GM08714 (cell line): ENCODE results near the gene ULBP1.
"Not testable (repeated sequence)": the region's sequence is repeated elsewhere in the genome, so short reads cannot be mapped to it uniquely, and the experiment has no call there.

ENCODE experiments used
- H3K4me3 ChIP-seq: fragments of 200-500 bp; sonication (Bioruptor generic); 2 replicates; pipeline ENCODE4 v1.5.1; 2014; ENCODE audit warnings: mild to moderate bottlenecking, low read length, inconsistent platforms
- ZNF274 ChIP-seq: IDR thresholded peaks from 2 replicates; pipeline ENCODE4 v1.6.1; 2012; ENCODE audit warnings: mild to moderate bottlenecking, low read depth, low read length

ULBP1 gene

DNA sequence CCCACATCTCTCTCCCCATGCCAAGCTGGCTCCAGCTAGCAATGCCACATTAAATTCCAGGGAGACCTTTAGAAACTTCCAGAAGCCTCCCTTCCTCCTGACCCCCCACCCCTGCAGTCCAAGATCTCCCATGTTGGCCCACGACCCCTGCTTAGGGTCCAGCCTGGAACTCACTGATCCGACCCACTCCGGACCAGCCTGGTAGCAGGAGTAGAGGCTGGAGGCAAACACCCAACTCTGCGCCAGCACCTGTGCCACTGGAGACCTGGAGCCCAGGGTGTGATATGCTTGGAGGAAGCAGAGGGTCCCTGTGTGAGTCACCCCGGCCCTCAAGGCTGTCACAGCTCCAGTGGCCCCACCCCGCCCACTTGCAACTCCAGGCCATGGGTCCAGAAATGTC is 3.3 kb upstream of the ULBP1 start:
- TF ChIP-seq ZNF274, result no peak
- no peak overlapping the region for H3K4me3 ChIP-seq

DNA sequence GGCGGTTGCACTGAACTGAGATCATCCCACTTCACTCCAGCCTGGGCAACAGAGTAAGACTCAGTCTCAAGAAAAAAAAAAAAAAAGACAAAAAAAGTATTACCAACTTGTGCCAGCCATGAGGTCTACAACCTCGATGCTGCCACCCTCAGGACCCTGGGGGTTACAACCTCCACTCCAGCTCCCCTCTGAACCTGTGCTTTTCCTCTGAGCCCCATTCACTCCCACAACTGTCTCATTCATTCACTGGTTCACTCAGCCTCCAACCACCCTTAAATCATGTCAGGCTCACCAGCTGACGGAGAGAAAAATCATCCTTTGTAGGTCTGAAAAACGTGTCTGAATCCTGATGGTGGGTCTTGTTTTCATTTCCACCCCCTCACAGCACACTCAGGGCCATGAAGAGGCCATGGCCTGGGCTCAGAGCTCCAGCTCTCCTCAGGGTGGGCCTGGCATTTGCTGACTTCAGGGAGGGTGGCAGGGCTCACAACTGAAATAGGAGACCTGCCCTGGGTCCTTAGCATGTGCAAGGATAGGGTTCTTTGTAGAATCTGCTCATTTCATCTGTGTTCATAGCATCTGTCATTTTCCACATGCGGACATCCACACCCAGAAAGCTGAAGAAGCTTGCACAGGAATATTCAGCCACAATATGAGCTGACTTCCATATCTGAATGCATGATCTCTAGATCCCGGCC is 1.9 kb upstream of the ULBP1 start:
- no peak overlapping the region for H3K4me3 ChIP-seq
- no peak for TF ChIP-seq ZNF274

DNA sequence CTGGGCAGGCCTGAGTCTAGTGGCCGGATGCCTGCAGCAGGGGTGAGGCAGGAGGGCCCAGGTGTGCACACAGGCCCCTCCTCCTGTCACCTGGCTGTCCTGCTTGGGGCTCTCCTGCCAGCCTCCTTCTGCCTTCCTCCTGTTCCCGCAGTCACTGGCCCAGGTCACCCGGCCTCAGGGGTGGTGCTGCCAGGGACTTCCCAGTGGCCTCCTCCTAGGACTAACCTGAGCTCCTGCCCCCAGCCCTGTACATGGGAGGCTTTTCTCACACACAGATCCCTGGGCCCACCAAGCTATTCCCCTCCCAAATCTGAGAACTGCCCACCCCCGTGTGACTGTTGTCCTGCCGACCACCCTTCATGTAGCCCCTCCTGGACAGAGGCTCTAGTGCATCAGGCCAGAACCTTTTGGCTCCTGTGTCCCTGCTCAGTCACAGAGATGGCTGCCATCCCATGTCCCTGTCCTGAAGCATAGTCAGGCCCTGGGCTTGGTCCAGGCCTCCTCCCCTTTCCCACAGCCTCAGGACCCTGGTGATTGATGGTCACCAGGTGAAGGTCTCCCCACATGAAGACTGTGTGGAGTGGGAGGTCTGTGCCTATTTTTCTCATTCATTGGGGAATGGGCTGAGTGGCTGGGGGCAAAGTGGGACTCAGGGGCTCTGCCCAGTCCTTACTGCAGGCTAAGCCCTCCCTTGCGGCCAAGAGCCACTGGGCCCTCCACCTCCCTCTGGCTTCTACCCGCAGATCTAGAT is 1.1 kb upstream of the ULBP1 start:
- TF ChIP-seq ZNF274, result no peak
- H3K4me3 ChIP-seq, result no peak overlapping the region

- H3K4me3 ChIP-seq, result no peak overlapping the region
- no peak for TF ChIP-seq ZNF274
These were observed 606 bp upstream of the ULBP1 start for GRCh38 chr6:149963212-149963461.

GRCh38 chr6:149964308-149965193 is 808 bp downstream of the ULBP1 start:
- no peak overlapping the region for H3K4me3 ChIP-seq
- TF ChIP-seq ZNF274, result no peak

GRCh38 chr6:149965194-149966020 is 1.7 kb downstream of the ULBP1 start:
- no peak overlapping the region for H3K4me3 ChIP-seq
- TF ChIP-seq ZNF274, result no peak

- not testable (repeated sequence) for H3K4me3 ChIP-seq
These were observed 2.6 kb downstream of the ULBP1 start for GRCh38 chr6:149966319-149966718.

DNA sequence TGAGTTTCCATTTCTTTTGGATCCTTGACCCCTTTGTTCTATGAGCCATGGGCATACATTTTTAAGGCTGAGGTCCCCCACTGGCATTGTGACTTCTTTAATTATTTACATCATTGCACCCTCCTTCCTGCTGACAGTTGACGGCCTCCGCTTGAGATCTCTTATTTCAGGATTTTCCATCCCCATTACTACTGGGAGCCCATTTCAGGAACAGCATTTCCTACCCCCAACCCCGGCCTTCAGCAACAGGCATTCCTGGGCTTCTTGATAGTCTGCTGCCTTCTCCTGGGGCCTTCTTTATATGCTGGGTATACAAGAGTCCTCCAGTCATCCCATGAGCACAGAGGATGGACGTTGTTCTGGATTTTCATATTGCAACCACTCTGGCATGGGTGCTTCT is 3.8 kb downstream of the ULBP1 start:
- TF ChIP-seq ZNF274, result no peak
- H3K4me3 ChIP-seq, result no peak overlapping the region

- not testable (repeated sequence) for H3K4me3 ChIP-seq
These were observed 4.3 kb downstream of the ULBP1 start for GRCh38 chr6:149967999-149968398.

GRCh38 chr6:149968909-149969308 is 5.2 kb downstream of the ULBP1 start:
- H3K4me3 ChIP-seq, result not testable (repeated sequence)

- no peak for TF ChIP-seq ZNF274
- H3K4me3 ChIP-seq, result no peak overlapping the region
These were observed 5.9 kb downstream of the ULBP1 start for GRCh38 chr6:149969635-149970034.

DNA sequence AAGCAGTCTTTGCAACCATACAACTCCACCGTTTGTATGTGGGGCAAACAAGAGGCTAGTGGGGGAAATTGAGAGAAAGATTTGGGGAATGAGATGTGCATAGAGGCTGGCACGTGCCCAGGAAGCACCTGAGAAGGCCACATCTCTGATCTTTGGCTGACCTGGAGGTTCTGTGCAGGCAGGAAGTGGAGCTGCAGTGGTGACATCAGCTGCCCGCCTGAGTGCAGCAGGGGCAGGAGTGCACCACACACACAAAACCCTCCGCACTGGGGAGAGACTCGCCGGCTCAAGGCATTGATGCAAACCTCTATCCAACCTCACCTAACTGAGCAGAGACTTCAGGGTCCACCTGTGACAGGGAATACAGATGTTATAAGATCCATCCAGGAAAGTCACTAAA is 10.7 kb downstream of the ULBP1 start:
- not testable (repeated sequence) for H3K4me3 ChIP-seq

DNA sequence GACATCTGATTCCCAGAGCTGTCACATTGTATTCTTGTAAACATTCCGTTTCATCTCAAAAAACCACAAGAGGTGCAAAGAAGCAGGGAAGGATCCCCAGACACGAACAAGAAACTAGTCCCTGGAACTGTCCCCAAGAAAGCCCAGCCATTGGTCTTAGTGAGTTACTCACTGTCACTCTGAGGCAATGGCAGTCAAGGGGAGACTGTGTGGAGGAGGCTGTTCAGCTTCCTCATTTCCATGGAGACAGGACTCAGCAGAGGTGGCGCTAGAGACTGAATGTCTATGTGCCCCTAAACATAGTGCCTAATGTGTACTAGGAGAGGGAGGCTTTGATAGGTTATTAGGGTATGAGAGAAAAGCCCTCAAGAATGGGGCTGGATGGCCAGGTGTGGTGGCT is 11.1 kb downstream of the ULBP1 start:
- no peak for TF ChIP-seq ZNF274
- H3K4me3 ChIP-seq, result no peak overlapping the region

DNA sequence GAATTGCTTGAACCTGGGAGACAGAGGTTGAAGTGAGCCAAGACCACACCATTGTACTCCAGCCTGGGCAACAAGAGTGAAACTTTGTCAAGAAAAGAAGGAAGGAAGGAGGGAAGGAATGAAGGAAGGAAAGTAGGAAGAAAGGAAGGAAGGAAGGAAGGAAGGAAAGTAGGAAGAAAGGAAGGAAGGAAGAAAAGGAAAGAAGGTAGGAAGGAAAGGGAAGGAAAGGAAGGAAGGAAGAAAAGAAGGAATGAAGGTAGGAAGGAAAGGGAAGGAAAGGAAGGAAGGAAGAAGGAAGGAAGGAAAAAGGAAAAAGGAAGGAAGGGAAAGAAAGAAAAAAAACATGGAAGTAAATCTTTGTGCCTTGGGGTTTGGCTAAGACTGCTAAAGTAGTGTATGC is 11.7 kb downstream of the ULBP1 start:
- H3K4me3 ChIP-seq, result no peak overlapping the region
- TF ChIP-seq ZNF274, result no peak
